ENCODE results near the gene FRMPD1. TPM values are rescaled to one million over a fixed set of nuclear protein-coding genes. Genes with fewer than 3 reads are reported as not detected.

The FRMPD1 gene
- total RNA-seq, 4 donors from 2014 or later, result 0.21 TPM; not detected in 3

DNA sequence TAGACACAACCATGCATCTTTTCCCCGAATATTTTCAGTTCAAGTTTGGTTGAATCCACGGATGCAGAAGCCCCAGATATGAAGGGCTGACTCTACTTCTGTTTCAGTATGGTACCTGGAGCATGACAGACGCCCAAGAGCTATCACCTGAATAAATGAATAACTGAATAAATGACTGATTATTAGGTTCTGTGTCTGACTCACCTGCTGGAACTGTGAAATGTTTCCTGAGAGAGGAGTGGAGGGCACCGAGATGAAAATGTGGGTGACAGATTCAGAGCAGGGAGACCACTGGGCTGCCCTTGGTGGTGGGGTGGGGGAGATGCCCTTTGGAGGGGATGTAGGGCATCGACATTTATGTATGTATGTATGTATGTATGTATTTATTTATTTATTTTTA lies 13.2 kb downstream of the FRMPD1 start:
- Histone ChIP-seq H3K27me3 (no peaks in the 10 kb centered on the region), H3K36me3 (no peaks in the 10 kb centered on the region), H3K4me1 (no peaks in the 10 kb centered on the region), H3K9me3 (no peaks in the 10 kb centered on the region), H3K27ac (no peak overlapping the region), H3K4me3 (no peak overlapping the region)
- DNase-seq, result no peak
- intact Hi-C loops (cut with DNase I; ENCODE audit: low total_unique reads), result no loop called here
- TF ChIP-seq POLR2A (IDR thresholded peaks at IDR 0.05), result no peak
- TF ChIP-seq, protein P1, sequence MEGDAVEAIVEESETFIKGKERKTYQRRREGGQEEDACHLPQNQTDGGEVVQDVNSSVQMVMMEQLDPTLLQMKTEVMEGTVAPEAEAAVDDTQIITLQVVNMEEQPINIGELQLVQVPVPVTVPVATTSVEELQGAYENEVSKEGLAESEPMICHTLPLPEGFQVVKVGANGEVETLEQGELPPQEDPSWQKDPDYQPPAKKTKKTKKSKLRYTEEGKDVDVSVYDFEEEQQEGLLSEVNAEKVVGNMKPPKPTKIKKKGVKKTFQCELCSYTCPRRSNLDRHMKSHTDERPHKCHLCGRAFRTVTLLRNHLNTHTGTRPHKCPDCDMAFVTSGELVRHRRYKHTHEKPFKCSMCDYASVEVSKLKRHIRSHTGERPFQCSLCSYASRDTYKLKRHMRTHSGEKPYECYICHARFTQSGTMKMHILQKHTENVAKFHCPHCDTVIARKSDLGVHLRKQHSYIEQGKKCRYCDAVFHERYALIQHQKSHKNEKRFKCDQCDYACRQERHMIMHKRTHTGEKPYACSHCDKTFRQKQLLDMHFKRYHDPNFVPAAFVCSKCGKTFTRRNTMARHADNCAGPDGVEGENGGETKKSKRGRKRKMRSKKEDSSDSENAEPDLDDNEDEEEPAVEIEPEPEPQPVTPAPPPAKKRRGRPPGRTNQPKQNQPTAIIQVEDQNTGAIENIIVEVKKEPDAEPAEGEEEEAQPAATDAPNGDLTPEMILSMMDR (IDR thresholded peaks at IDR 0.05), result no peak

DNA sequence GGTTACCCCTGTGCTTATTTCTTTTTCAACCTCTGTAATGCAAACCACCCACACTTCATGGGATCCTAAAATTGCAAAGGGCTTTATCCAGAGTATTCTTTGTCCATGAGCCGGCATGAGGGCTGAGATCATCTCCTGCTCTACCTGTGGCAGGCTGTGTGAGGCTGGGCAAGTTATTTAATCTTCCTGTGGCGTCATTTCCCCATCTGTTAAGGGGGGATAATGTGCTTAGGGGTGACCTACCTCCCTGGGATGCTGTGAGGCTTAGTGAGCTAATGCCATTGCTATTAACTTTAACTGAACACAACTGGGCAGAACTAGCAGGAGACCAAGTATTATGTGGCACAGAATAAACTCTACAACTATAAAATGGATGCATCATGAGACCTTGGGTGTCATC lies 17.0 kb downstream of the FRMPD1 start:
- Histone ChIP-seq H3K9me3 (no peaks in the 10 kb centered on the region), H3K4me1 (no peaks in the 10 kb centered on the region), H3K27ac (no peak overlapping the region), H3K36me3 (no peaks in the 10 kb centered on the region), H3K27me3 (no peaks in the 10 kb centered on the region), H3K4me3 (no peak overlapping the region)
- intact Hi-C loops (cut with DNase I; ENCODE audit: low total_unique reads), result no loop called here
- TF ChIP-seq POLR2A (IDR thresholded peaks at IDR 0.05), result no peak
- TF ChIP-seq, protein P1 (IDR thresholded peaks at IDR 0.05), result no peak
- DNase-seq, result no peak

DNA sequence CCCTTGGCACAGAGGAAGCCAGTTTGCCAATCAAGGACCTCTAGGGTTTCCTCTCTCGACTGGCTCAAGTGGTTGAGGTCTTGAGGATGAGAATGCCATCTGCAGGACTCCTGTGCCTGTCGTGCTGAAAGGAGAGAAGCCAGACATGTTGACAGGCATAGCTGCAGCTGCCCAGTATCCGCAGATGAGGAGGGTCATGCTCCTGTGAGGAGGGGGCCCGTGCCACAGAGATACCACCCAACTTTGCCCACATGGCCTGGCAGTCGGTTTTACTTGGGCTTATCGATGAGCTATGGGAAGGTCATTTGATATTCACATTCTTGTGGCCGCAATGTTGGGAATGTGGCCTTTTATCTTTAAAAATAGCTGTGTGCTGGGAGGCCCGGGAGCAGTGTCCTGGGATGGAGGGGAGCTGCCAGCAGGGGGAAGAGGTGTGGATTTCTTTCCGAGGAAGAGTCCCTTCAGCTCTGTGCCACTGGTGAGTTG lies 17.4 kb downstream of the FRMPD1 start:
- H3K9me3 ChIP-seq, result no peaks in the 10 kb centered on the region
- intact Hi-C loops (cut with DNase I; ENCODE audit: low total_unique reads), result no loop called here
- H3K4me1 ChIP-seq, result no peaks in the 10 kb centered on the region
- H3K36me3 ChIP-seq, result no peaks in the 10 kb centered on the region
- DNase-seq, result no peak
- H3K4me3 ChIP-seq, result no peak overlapping the region
- H3K27ac ChIP-seq, result no peak overlapping the region
- no peaks in the 10 kb centered on the region for H3K27me3 ChIP-seq
- TF ChIP-seq, protein P1 (IDR thresholded peaks at IDR 0.05), result no peak
- TF ChIP-seq POLR2A (IDR thresholded peaks at IDR 0.05), result no peak

DNA sequence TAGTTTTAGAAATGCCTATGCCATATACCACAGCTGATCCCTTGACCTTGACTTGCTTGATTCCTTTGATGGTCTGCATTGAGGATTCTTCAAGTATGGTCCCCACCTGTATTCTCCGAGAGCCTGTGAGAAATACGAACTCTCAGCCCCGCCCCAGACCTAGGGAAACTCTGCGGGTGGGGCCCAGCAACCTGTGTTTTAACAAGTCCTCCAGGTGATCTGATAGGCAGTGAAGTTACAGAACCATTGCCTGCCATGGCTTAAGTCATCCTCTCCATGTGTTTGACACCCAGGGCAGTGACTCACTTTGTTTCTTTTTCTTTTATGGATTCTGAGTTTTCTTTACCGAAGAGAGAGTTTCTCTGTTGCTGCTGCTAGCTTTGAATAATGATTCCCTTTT lies 18.5 kb downstream of the FRMPD1 start:
- Histone ChIP-seq H3K9me3 (no peaks in the 10 kb centered on the region), H3K4me3 (no peak overlapping the region), H3K36me3 (no peaks in the 10 kb centered on the region), H3K27me3 (no peaks in the 10 kb centered on the region), H3K4me1 (no peaks in the 10 kb centered on the region), H3K27ac (no peak overlapping the region)
- TF ChIP-seq, protein P1 (IDR thresholded peaks at IDR 0.05), result no peak
- no peak for TF ChIP-seq POLR2A (IDR thresholded peaks at IDR 0.05)
- intact Hi-C loops (cut with DNase I; ENCODE audit: low total_unique reads), result no loop called here
- no peak for DNase-seq

DNA sequence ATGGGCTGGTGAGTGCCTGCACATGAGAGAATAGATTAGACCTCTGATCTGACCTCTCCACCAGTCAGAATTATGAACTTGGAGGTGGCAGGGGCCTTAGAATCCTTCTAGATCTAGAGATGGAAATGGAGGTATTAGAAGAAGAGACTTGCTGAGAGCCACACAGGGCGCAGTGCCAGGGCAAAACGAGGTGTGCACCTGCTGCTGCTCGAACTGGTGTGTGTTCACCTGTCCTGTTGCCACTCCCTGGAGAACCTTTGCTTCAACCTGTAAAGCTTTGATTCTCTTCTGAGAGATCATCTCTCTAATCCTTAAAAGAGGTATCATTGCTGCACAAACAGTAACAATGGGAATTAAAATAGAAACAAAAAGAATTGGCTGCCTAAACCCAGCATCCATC lies 24.9 kb downstream of the FRMPD1 start:
- H3K27me3 ChIP-seq, result no peaks in the 10 kb centered on the region
- TF ChIP-seq, protein P1 (IDR thresholded peaks at IDR 0.05), result no peak
- no peak for TF ChIP-seq POLR2A (IDR thresholded peaks at IDR 0.05)
- no peak for DNase-seq
- intact Hi-C loops (cut with DNase I; ENCODE audit: low total_unique reads), result no loop called here
- H3K4me3 ChIP-seq, result no peak overlapping the region
- no peaks in the 10 kb centered on the region for H3K36me3 ChIP-seq
- no peaks in the 10 kb centered on the region for H3K4me1 ChIP-seq
- H3K9me3 ChIP-seq, result no peaks in the 10 kb centered on the region
- no peak overlapping the region for H3K27ac ChIP-seq
